Uterus (tissue), 2 donors: ENCODE results near the gene CYSLTR2.

Source experiments
- POLR2A ChIP-seq, 2 donors: fragments of 450-650 bp; IDR thresholded peaks; one replicate each; pipeline ENCODE4 v1.6.1; 2016; ENCODE audit warnings: antibody characterized with exemption in 2 of 2, mild to moderate bottlenecking in 1 of 2, moderate library complexity in 1 of 2
- TF ChIP-seq, protein P1 (sequence below), 4 experiments: fragments of 200-600 bp in 2 of 4; fragments of 450-650 bp in 2 of 4; sonication (generic) in 2 of 4; IDR thresholded peaks; one replicate each; pipeline ENCODE4 v1.5.1; 2016 to 2019; ENCODE audit warnings: antibody characterized with exemption in 4 of 4, mild to moderate bottlenecking in 2 of 4, moderate library complexity in 1 of 4

DNA sequence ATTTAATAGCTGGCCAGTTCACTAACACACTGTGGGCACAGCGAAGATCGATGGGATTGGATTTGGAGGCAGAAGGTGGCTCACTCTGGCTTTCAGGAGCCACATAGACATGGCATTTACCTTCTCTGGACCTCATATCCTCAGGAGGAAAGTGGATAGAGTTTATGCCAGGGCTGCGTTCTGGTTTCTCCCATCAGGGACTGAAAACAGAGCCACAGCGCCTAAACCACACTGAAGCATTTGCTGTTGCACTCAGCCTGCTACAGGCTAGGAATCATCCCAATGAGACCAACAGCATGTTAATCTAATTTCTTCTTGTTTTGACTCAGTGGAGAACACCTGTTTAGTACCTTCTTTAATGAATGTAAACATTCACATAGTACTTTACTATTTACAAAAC, 1.6 kb downstream of the CYSLTR2 start:
- TF ChIP-seq, protein P1, sequence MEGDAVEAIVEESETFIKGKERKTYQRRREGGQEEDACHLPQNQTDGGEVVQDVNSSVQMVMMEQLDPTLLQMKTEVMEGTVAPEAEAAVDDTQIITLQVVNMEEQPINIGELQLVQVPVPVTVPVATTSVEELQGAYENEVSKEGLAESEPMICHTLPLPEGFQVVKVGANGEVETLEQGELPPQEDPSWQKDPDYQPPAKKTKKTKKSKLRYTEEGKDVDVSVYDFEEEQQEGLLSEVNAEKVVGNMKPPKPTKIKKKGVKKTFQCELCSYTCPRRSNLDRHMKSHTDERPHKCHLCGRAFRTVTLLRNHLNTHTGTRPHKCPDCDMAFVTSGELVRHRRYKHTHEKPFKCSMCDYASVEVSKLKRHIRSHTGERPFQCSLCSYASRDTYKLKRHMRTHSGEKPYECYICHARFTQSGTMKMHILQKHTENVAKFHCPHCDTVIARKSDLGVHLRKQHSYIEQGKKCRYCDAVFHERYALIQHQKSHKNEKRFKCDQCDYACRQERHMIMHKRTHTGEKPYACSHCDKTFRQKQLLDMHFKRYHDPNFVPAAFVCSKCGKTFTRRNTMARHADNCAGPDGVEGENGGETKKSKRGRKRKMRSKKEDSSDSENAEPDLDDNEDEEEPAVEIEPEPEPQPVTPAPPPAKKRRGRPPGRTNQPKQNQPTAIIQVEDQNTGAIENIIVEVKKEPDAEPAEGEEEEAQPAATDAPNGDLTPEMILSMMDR (IDR thresholded peaks at IDR 0.05): no peak
- TF ChIP-seq POLR2A (IDR thresholded peaks at IDR 0.05): no peak
